Measurements from ENCODE around the gene SYNDIG1L. TPM values are rescaled to one million over a fixed set of nuclear protein-coding genes. Genes with fewer than 3 reads are reported as not detected.

Gene SYNDIG1L
- total and polyA plus RNA-seq, 2 donors (not counting 3 experiments of a cell fraction or from before 2014, with no cell fraction given): not detected

- H3K27ac ChIP-seq (ENCODE audit: insufficient read depth, low read depth, low read length): no peak overlapping the region
- no peak overlapping the region for H3K9ac ChIP-seq (replicated peaks; ENCODE audit: extremely low read depth, insufficient read depth, low read length)
- H3K4me3 ChIP-seq (replicated peaks in 1 of 3; ENCODE audit: insufficient read depth in 1 of 3, low read depth in 1 of 3, low read length in 3 of 3): no peak overlapping the region
- BruUV-seq (replicated peaks): no TSS peak
- H3K27me3 ChIP-seq (ENCODE audit: control insufficient read depth in 2 of 2, insufficient read depth in 2 of 2, low read length in 2 of 2): peaks cover 3 to 8% of the 10 kb centered on the region in 2 experiments
- H3K36me3 ChIP-seq (ENCODE audit: control insufficient read depth in 2 of 2, extremely low read depth in 1 of 2, insufficient read depth in 2 of 2, low read length in 2 of 2): no peaks in the 10 kb centered on the region
- intact Hi-C loops (cut with micrococcal nuclease) (no loop called here), dilution Hi-C loops (cut with MboI; ENCODE audit: extremely low pct_ligation_motif_present, low sequenced_read_pairs) (no loop called here)
- H3K4me2 ChIP-seq (ENCODE audit: insufficient read depth, low read length): no peak overlapping the region
- ChIA-PET POLR2A (no interaction called here), CTCF (interaction anchor here (1.4 kb wide), 1 partner anchor 11 kb away, joined by 3 read pairs; no protein-coding TSS in a partner anchor)
- no peaks in the 10 kb centered on the region for H4K20me1 ChIP-seq (replicated peaks; ENCODE audit: control insufficient read depth, extremely low read depth, insufficient read depth, low read length)
- peaks cover 5% of the 10 kb centered on the region for H3K4me1 ChIP-seq (ENCODE audit: control insufficient read depth, extremely low read depth, insufficient read depth, low read length)
- H2AFZ ChIP-seq (ENCODE audit: low read depth, low read length): no peak overlapping the region
- DNase-seq (ENCODE audit: low read depth, low spot score): no peak
- no peaks in the 10 kb centered on the region for H3K79me2 ChIP-seq (ENCODE audit: control insufficient read depth, insufficient read depth, low read length)
- TF ChIP-seq GATA2 (IDR thresholded peaks at IDR 0.05; ENCODE audit: insufficient read depth, insufficient read length, low read depth, low read length) (no peak), POLR2AphosphoS5 (IDR thresholded peaks at IDR 0.05; ENCODE audit: insufficient read depth, low read depth, low read length) (no peak), EZH2 (IDR thresholded peaks at IDR 0.05; ENCODE audit: borderline replicate concordance, low read depth, low read length, severe bottlenecking) (no peak), JUN (IDR thresholded peaks at IDR 0.05; ENCODE audit: borderline replicate concordance, insufficient read depth, insufficient read length, low read depth) (no peak), POLR2A (IDR thresholded peaks at IDR 0.05; ENCODE audit: low read depth, low read length) (no peak), FOS (IDR thresholded peaks at IDR 0.05; ENCODE audit: borderline replicate concordance, insufficient read depth, low read length) (no peak), MAX (IDR thresholded peaks at IDR 0.05; ENCODE audit: insufficient read depth, insufficient read length) (no peak), MYC (IDR thresholded peaks at IDR 0.05; ENCODE audit: low read depth, low read length) (no peak), CTCF (IDR thresholded peaks at IDR 0.05; ENCODE audit: extremely low read depth in 1 of 2, insufficient read depth in 1 of 2, low read depth in 1 of 2, low read length in 2 of 2) (no peak)
- H3K9me1 ChIP-seq (replicated peaks; ENCODE audit: control insufficient read depth, extremely low read depth, insufficient read depth, low read length): no peaks in the 10 kb centered on the region
- H3K9me3 ChIP-seq (replicated peaks; ENCODE audit: control insufficient read depth, insufficient read depth, low read length): no peaks in the 10 kb centered on the region
- FAIRE-seq: no peak
Observed at GRCh38 chr14:74403619-74404417, 22.2 kb downstream of the SYNDIG1L start.
